ENCODE results near the gene TRIM36. TPM values are rescaled to one million over a fixed set of nuclear protein-coding genes. Genes with fewer than 3 reads are reported as not detected.

TRIM36 gene
- total RNA-seq, 6 experiments from 2014 or later = 0.26 to 0.55 (median 0.36) TPM

DNA sequence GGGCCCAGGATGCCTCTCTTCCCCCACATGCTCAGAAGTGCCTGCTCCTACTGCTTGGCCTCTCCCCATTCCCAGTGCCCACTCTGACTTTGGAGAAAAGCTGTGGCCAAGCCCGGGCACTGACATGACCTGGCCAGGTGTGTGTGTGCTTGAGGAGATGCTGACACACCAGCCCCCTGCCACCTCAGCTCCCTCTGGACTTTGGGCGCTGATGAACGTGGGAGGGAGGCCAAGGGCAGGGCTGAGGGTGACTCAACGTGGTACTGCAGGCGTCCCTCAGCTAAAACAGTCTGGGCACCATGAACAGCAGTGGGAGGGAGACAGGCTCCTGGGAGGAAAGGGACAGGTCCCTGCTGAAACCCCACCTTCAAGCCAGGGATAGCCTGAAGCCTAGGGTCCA, 3.9 kb downstream of the TRIM36 start:
- Mint-ChIP-seq H3K27ac (no peak overlapping the region), H3K4me3 (no peak overlapping the region), H3K9me3 (peaks cover 18% of the 10 kb centered on the region), H3K27me3 (ENCODE audit: insufficient read depth) (peaks cover 14% of the 10 kb centered on the region), H3K36me3 (ENCODE audit: low read depth) (peaks cover 15% of the 10 kb centered on the region), H3K4me1 (ENCODE audit: low read depth) (peaks cover 6% of the 10 kb centered on the region; the same call in 1 of the 2 replicates)
- no peak for TF ChIP-seq CTCF (IDR thresholded peaks at IDR 0.05)
- no peak for DNase-seq

GRCh38 chr5:115160975-115161475, 8.7 kb downstream of the TRIM36 start:
- Mint-ChIP-seq H3K9me3 (0 out of 2 replicates have a peak, but pooled peaks cover under 1% of the 10 kb centered on the region), H3K27me3 (ENCODE audit: insufficient read depth) (peaks cover 14% of the 10 kb centered on the region), H3K27ac (no peak overlapping the region), H3K4me1 (ENCODE audit: low read depth) (no peaks in the 10 kb centered on the region), H3K36me3 (ENCODE audit: low read depth) (no peaks in the 10 kb centered on the region), H3K4me3 (no peak overlapping the region)
- DNase-seq = no peak
- TF ChIP-seq CTCF (IDR thresholded peaks at IDR 0.05) = no peak

GRCh38 chr5:115151208-115151805, 18.4 kb downstream of the TRIM36 start:
- DNase-seq = no peak
- TF ChIP-seq CTCF (IDR thresholded peaks at IDR 0.05) = no peak
- no peaks in the 10 kb centered on the region for H3K36me3 Mint-ChIP-seq (ENCODE audit: low read depth)
- H3K4me1 Mint-ChIP-seq (ENCODE audit: low read depth) = no peaks in the 10 kb centered on the region
- no peak overlapping the region for H3K4me3 Mint-ChIP-seq
- H3K9me3 Mint-ChIP-seq = peaks cover 11% of the 10 kb centered on the region; the same call in 1 of the 2 replicates
- H3K27me3 Mint-ChIP-seq (ENCODE audit: insufficient read depth) = peaks cover 15% of the 10 kb centered on the region
- H3K27ac Mint-ChIP-seq = no peak overlapping the region

- H3K27ac Mint-ChIP-seq = no peak overlapping the region
- H3K36me3 Mint-ChIP-seq (ENCODE audit: low read depth) = no peaks in the 10 kb centered on the region
These were observed 19.2 kb downstream of the TRIM36 start for GRCh38 chr5:115150512-115150911.

DNA sequence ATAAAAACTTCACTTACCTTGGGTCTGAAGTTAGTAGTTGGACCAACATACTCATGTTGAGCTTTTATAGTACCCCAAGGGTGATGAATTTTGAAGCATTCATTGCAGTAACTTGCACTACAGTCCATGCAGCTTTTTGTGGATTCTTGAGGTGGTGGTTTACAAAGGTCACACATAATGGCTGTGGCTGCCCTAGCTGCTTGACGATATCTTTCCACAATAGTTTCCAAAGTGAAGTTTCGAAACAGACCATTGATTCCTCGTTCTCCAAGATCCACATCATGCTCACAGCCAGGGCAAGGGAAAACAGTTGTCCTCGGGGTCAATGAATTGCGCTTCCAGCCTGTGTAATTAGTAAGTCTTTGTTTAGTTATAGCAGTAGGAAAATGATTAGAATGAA, 22.7 kb downstream of the TRIM36 start:
- no peak overlapping the region for H3K27ac Mint-ChIP-seq
- H3K36me3 Mint-ChIP-seq (ENCODE audit: low read depth) = no peaks in the 10 kb centered on the region
- no peaks in the 10 kb centered on the region for H3K4me1 Mint-ChIP-seq (ENCODE audit: low read depth)
- TF ChIP-seq CTCF (IDR thresholded peaks at IDR 0.05) = no peak
- DNase-seq = peak; percentile 3
- no peak overlapping the region for H3K4me3 Mint-ChIP-seq
- peaks cover 9% of the 10 kb centered on the region for H3K27me3 Mint-ChIP-seq (ENCODE audit: insufficient read depth)
- H3K9me3 Mint-ChIP-seq = peaks cover 2% of the 10 kb centered on the region; the same call in 1 of the 2 replicates

More at GRCh38 chr5:115150512-115150911, 19.2 kb downstream of the TRIM36 start:
- DNase-seq = no peak
- no peaks in the 10 kb centered on the region for H3K4me1 Mint-ChIP-seq (ENCODE audit: low read depth)
- peaks cover 11% of the 10 kb centered on the region; the same call in 1 of the 2 replicates for H3K9me3 Mint-ChIP-seq
- no peak for TF ChIP-seq CTCF (IDR thresholded peaks at IDR 0.05)
- peaks cover 8% of the 10 kb centered on the region for H3K27me3 Mint-ChIP-seq (ENCODE audit: insufficient read depth)
- no peak overlapping the region for H3K4me3 Mint-ChIP-seq
